IPS-11a (cell line): ENCODE results near the gene MZT2B.
"Not testable (repeated sequence)": the region's sequence is repeated elsewhere in the genome, so short reads cannot be mapped to it uniquely, and the experiment has no call there.

Source experiments
- H3K4me3 ChIP-seq: one replicate; pipeline ENCODE4 v1.5.1; 2013; ENCODE audit warnings: low read depth, low read length, control low read depth

MZT2B gene

GRCh38 chr2:130169896-130170295 is 12.2 kb upstream of the MZT2B start:
- H3K4me3 ChIP-seq = no peak overlapping the region

GRCh38 chr2:130174866-130175265 is 7.2 kb upstream of the MZT2B start:
- not testable (repeated sequence) for H3K4me3 ChIP-seq

GRCh38 chr2:130180404-130181324 is 1.4 kb upstream of the MZT2B start:
- H3K4me3 ChIP-seq = peak overlapping the region; percentile 89

- peak within 1 kb of the TSS; percentile 89 for H3K4me3 ChIP-seq
These were observed 660 bp upstream of the MZT2B start, which contains the start of gene SMPD4 for GRCh38 chr2:130181325-130181879. SMPD4 (minus strand) TSS chr2:130181602; CDS start chr2:130176592, 5,010 bp downstream.

- peak overlapping the region; percentile 30 for H3K4me3 ChIP-seq
These were observed 907 bp downstream of the MZT2B start for GRCh38 chr2:130182826-130183511.

GRCh38 chr2:130183512-130184373 is 1.7 kb downstream of the MZT2B start:
- H3K4me3 ChIP-seq = no peak overlapping the region

GRCh38 chr2:130185436-130185835 is 3.4 kb downstream of the MZT2B start:
- no peak overlapping the region for H3K4me3 ChIP-seq

GRCh38 chr2:130185896-130186295 is 3.8 kb downstream of the MZT2B start:
- no peak overlapping the region for H3K4me3 ChIP-seq

GRCh38 chr2:130186391-130186790 is 4.3 kb downstream of the MZT2B start:
- no peak overlapping the region for H3K4me3 ChIP-seq

GRCh38 chr2:130187268-130187667 is 5.2 kb downstream of the MZT2B start:
- H3K4me3 ChIP-seq = no peak overlapping the region

GRCh38 chr2:130187859-130188792 is 6.1 kb downstream of the MZT2B start:
- H3K4me3 ChIP-seq = not testable (repeated sequence)

- H3K4me3 ChIP-seq = not testable (repeated sequence)
These were observed 6.9 kb downstream of the MZT2B start for GRCh38 chr2:130188958-130189357.

GRCh38 chr2:130190237-130190636 is 8.2 kb downstream of the MZT2B start:
- H3K4me3 ChIP-seq = no peak overlapping the region

- H3K4me3 ChIP-seq = not testable (repeated sequence)
These were observed 9.3 kb downstream of the MZT2B start for GRCh38 chr2:130191319-130191718.

- not testable (repeated sequence) for H3K4me3 ChIP-seq
These were observed 10.4 kb downstream of the MZT2B start for GRCh38 chr2:130192451-130192850.

GRCh38 chr2:130193824-130194223 is 11.8 kb downstream of the MZT2B start:
- not testable (repeated sequence) for H3K4me3 ChIP-seq

- not testable (repeated sequence) for H3K4me3 ChIP-seq
These were observed 13.1 kb downstream of the MZT2B start for GRCh38 chr2:130195089-130195635.

- H3K4me3 ChIP-seq = not testable (repeated sequence)
These were observed 14.0 kb downstream of the MZT2B start for GRCh38 chr2:130196052-130196451.

- H3K4me3 ChIP-seq = no peak within 1 kb of the TSS
These were observed 16.3 kb downstream of the MZT2B start, which contains the start of gene TUBA3E for GRCh38 chr2:130198343-130198742. TUBA3E (minus strand) TSS chr2:130198439; CDS start chr2:130198360, 79 bp downstream.
